ENCODE results near the gene TPRG1. TPM values are rescaled to one million over a fixed set of nuclear protein-coding genes. Genes with fewer than 3 reads are reported as not detected.

The TPRG1 gene
- total and polyA plus RNA-seq, 2 donors (not counting 3 experiments of a cell fraction or from before 2014, with no cell fraction given) = 0.30 TPM; not detected in 1

- H3K9me1 ChIP-seq (replicated peaks; ENCODE audit: control insufficient read depth, extremely low read depth, insufficient read depth, low read length) = no peaks in the 10 kb centered on the region
- no TSS peak for BruUV-seq (replicated peaks)
- H3K36me3 ChIP-seq (ENCODE audit: control insufficient read depth in 2 of 2, extremely low read depth in 1 of 2, insufficient read depth in 2 of 2, low read length in 2 of 2) = no peaks in the 10 kb centered on the region
- no peaks in the 10 kb centered on the region for H3K79me2 ChIP-seq (ENCODE audit: control insufficient read depth, insufficient read depth, low read length)
- DNase-seq (ENCODE audit: low read depth, low spot score) (no peak), FAIRE-seq (no peak)
- no peak overlapping the region for H3K27ac ChIP-seq (ENCODE audit: insufficient read depth, low read depth, low read length)
- CTCF ChIA-PET = interaction anchor here (0.8 kb wide), 1 partner anchor 9 kb away, joined by 3 read pairs; no protein-coding TSS in a partner anchor
- no peaks in the 10 kb centered on the region for H4K20me1 ChIP-seq (replicated peaks; ENCODE audit: control insufficient read depth, extremely low read depth, insufficient read depth, low read length)
- H2AFZ ChIP-seq (ENCODE audit: low read depth, low read length) = no peak overlapping the region
- no peaks in the 10 kb centered on the region for H3K27me3 ChIP-seq (ENCODE audit: control insufficient read depth in 2 of 2, insufficient read depth in 2 of 2, low read length in 2 of 2)
- H3K4me3 ChIP-seq (replicated peaks in 1 of 3; ENCODE audit: insufficient read depth in 1 of 3, low read depth in 1 of 3, low read length in 3 of 3) = no peak overlapping the region
- no peak overlapping the region for H3K9ac ChIP-seq (replicated peaks; ENCODE audit: extremely low read depth, insufficient read depth, low read length)
- no peaks in the 10 kb centered on the region for H3K4me1 ChIP-seq (ENCODE audit: control insufficient read depth, extremely low read depth, insufficient read depth, low read length)
- no peak for TF ChIP-seq POLR2A (IDR thresholded peaks at IDR 0.05; ENCODE audit: low read depth, low read length)
- no peak for TF ChIP-seq JUN (IDR thresholded peaks at IDR 0.05; ENCODE audit: borderline replicate concordance, insufficient read depth, insufficient read length, low read depth)
- TF ChIP-seq, protein P1, sequence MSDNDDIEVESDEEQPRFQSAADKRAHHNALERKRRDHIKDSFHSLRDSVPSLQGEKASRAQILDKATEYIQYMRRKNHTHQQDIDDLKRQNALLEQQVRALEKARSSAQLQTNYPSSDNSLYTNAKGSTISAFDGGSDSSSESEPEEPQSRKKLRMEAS (IDR thresholded peaks at IDR 0.05; ENCODE audit: insufficient read depth, insufficient read length) = no peak
- no peak for TF ChIP-seq MYC (IDR thresholded peaks at IDR 0.05; ENCODE audit: low read depth, low read length)
- no peak for TF ChIP-seq GATA2 (IDR thresholded peaks at IDR 0.05; ENCODE audit: insufficient read depth, insufficient read length, low read depth, low read length)
- POLR2A ChIA-PET = no interaction called here
- H3K9me3 ChIP-seq (replicated peaks; ENCODE audit: control insufficient read depth, insufficient read depth, low read length) = no peaks in the 10 kb centered on the region
- intact Hi-C loops (cut with micrococcal nuclease) = no loop called here
- no peak overlapping the region for H3K4me2 ChIP-seq (ENCODE audit: insufficient read depth, low read length)
- dilution Hi-C loops (cut with MboI; ENCODE audit: extremely low pct_ligation_motif_present, low sequenced_read_pairs) = no loop called here
Measured at GRCh38 chr3:189277711-189278110, 105.9 kb downstream of the TPRG1 start.

GRCh38 chr3:189278221-189278620 is 106.5 kb downstream of the TPRG1 start:
- H3K4me1 ChIP-seq (ENCODE audit: control insufficient read depth, extremely low read depth, insufficient read depth, low read length) = no peaks in the 10 kb centered on the region
- ChIA-PET POLR2A (no interaction called here), CTCF (no interaction called here)
- no TSS peak for BruUV-seq (replicated peaks)
- no peak for DNase-seq (ENCODE audit: low read depth, low spot score)
- no peaks in the 10 kb centered on the region for H3K27me3 ChIP-seq (ENCODE audit: control insufficient read depth in 2 of 2, insufficient read depth in 2 of 2, low read length in 2 of 2)
- no peaks in the 10 kb centered on the region for H4K20me1 ChIP-seq (replicated peaks; ENCODE audit: control insufficient read depth, extremely low read depth, insufficient read depth, low read length)
- no peak overlapping the region for H2AFZ ChIP-seq (ENCODE audit: low read depth, low read length)
- dilution Hi-C loops (cut with MboI; ENCODE audit: extremely low pct_ligation_motif_present, low sequenced_read_pairs) (no loop called here), intact Hi-C loops (cut with micrococcal nuclease) (no loop called here)
- H3K9me1 ChIP-seq (replicated peaks; ENCODE audit: control insufficient read depth, extremely low read depth, insufficient read depth, low read length) = no peaks in the 10 kb centered on the region
- no peak for FAIRE-seq
- H3K4me2 ChIP-seq (ENCODE audit: insufficient read depth, low read length) = no peak overlapping the region
- no peaks in the 10 kb centered on the region for H3K36me3 ChIP-seq (ENCODE audit: control insufficient read depth in 2 of 2, extremely low read depth in 1 of 2, insufficient read depth in 2 of 2, low read length in 2 of 2)
- no peaks in the 10 kb centered on the region for H3K9me3 ChIP-seq (replicated peaks; ENCODE audit: control insufficient read depth, insufficient read depth, low read length)
- H3K4me3 ChIP-seq (replicated peaks in 1 of 3; ENCODE audit: insufficient read depth in 1 of 3, low read depth in 1 of 3, low read length in 3 of 3) = no peak overlapping the region
- H3K79me2 ChIP-seq (ENCODE audit: control insufficient read depth, insufficient read depth, low read length) = no peaks in the 10 kb centered on the region
- no peak overlapping the region for H3K9ac ChIP-seq (replicated peaks; ENCODE audit: extremely low read depth, insufficient read depth, low read length)
- H3K27ac ChIP-seq (ENCODE audit: insufficient read depth, low read depth, low read length) = no peak overlapping the region
- no peak for TF ChIP-seq EZH2 (IDR thresholded peaks at IDR 0.05; ENCODE audit: borderline replicate concordance, low read depth, low read length, severe bottlenecking)

Data from endothelial cell of umbilical vein (primary cell).